HG03060 (cell line): ENCODE data around the gene CARMIL1.
A peak's percentile ranks its signal among the peaks of the same experiment; 100 is the strongest.

Experiments used
- ATAC-seq: cut with Tn5 transposase; IDR thresholded peaks from one replicate; pipeline ENCODE4 v1.9.1; 2021; ENCODE audit warnings: low read depth, moderate number of reproducible peaks; ENCODE audit not compliant: unreplicated experiment

CARMIL1 gene

GRCh38 chr6:25401711-25402110 lies 122.5 kb downstream of the CARMIL1 start:
- no peak for ATAC-seq

GRCh38 chr6:25402125-25402524 lies 123.0 kb downstream of the CARMIL1 start:
- no peak for ATAC-seq

DNA sequence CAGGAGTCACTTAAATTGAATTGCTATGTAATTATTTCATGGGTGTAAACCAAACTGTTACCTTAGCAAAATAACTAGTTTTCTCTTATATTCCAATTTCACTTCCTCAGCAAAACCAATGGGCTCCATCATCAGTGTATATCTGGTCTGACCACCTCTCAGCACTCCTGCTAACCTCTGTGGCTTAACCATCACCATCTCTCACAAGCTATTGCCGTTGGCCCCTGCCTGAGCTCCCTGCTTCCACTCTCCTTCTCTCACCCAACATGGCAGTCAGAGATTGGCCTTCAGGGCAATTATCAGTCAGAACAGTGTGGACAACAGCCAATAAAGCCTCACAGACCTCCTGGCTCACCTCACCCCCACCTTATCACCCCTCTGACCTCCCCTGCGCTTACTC lies 124.0 kb downstream of the CARMIL1 start:
- no peak for ATAC-seq

DNA sequence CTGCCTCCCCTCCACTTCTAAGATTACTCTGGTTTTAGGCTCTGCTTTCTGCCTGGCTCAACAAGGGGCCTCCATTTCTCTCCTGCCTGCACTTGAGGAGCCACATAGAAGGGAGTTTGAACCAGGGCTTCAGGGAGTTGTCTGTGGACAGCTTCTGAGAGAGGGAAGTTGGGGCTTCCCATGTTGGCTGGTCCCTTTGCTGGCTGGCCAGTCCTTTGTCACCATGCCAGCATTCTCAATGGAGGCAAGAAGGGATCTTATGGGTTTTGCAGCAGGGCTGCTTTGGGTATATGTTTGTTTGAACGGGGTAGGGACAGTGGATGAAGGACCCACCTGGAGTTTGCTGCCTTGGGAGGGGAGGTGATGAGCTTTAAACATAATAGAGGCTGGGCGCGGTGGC lies 124.9 kb downstream of the CARMIL1 start:
- ATAC-seq, result no peak

DNA sequence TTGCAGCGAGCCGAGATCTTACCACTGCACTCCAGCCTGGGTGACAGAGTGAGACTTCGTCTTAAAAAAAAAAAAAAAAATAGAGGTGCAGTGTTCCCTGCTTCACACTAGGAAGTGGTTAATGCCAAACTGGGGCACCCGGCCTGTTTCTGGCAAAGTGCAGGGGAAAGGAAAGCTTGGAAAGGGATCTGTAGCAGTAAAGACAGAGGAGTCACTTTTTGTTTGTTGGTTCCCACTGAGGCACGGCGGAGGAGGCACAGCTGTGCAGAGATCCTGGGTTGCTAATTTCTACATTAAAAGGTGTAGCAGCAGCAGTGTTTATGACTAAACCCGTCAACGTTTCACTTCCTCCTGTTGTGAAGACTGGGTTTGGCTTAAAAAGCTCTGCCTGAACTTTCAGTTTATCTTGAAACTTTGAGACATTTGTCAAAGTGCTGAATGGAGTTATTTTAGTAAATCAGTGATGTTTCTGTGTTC lies 125.6 kb downstream of the CARMIL1 start:
- peak; percentile 95 for ATAC-seq

GRCh38 chr6:25405442-25405841 lies 126.3 kb downstream of the CARMIL1 start:
- ATAC-seq, result no peak

GRCh38 chr6:25407431-25407830 lies 128.3 kb downstream of the CARMIL1 start:
- no peak for ATAC-seq

DNA sequence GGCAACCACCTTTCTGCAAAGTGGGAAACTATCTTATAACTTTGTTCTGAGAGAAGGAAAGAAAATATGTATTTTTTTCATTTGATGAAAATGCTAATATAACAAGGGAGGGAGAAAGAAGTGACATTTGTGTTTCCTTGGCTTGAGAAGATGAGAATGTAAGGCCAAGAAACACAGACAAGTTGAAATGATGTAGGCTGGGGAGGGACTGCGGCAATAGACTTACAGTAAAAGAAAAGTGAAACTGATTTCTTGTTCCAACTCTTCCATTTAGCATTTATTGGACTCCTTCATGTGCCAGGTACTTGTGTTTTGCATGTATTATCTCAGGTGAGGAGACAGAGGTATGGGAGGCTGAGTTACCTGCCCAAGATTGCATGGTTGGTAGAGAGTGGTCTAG lies 130.9 kb downstream of the CARMIL1 start:
- no peak for ATAC-seq

- ATAC-seq, result no peak
Observed at GRCh38 chr6:25411316-25411950, 132.3 kb downstream of the CARMIL1 start.

- ATAC-seq, result no peak
Observed at GRCh38 chr6:25413207-25413905, 134.2 kb downstream of the CARMIL1 start.

DNA sequence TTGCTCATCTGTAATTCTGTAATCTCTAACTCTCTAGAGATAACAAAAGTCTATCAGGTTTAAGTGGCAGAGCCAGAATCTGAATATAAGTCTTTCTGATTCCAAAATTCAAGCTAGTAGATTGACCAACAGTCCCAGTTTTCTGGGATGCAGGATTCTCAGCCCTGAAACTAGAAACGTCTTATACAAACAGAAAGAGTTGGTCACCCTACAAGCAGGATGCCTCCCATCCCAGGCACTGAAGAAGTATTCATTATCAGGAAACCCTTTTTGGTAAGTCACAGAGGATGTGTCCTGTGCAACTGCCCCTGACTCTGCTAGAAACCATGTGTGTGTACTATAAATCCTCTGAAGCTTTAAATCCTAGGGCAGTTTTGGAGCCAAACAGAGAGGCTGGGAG lies 135.0 kb downstream of the CARMIL1 start:
- ATAC-seq, result no peak

- ATAC-seq, result no peak
Observed at GRCh38 chr6:25414755-25415154, 135.6 kb downstream of the CARMIL1 start.

GRCh38 chr6:25415274-25415673 lies 136.1 kb downstream of the CARMIL1 start:
- ATAC-seq, result no peak

GRCh38 chr6:25415701-25416100 lies 136.5 kb downstream of the CARMIL1 start:
- no peak for ATAC-seq

DNA sequence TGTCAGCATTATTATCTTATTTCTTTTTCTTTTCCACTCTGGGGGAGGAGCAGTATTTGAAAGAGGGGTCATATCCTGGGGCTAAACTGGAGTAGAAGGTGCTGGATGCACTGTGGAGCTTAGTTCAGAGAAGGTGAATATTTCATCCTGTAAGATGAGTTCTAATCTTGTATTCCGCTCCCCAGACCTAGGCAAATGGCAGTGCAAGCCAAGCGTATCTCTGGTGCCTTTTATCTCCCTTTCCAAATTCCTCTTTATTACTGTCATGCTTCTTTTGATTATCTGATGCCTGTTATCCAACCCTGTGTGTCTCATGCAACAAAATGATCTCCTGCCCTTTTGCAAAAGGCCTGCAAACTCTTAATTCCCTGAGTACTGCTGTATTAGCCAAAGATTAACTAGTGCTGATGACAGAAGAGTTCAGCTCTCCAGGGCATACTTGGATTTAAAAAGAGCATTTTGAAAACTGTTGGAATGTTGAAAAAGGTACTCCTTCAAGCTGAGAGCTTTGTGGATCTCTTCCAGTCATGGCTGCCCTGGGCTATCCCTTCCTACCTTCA lies 138.0 kb downstream of the CARMIL1 start:
- ATAC-seq, result no peak

- ATAC-seq, result no peak
Observed at GRCh38 chr6:25418454-25419052, 139.4 kb downstream of the CARMIL1 start.

DNA sequence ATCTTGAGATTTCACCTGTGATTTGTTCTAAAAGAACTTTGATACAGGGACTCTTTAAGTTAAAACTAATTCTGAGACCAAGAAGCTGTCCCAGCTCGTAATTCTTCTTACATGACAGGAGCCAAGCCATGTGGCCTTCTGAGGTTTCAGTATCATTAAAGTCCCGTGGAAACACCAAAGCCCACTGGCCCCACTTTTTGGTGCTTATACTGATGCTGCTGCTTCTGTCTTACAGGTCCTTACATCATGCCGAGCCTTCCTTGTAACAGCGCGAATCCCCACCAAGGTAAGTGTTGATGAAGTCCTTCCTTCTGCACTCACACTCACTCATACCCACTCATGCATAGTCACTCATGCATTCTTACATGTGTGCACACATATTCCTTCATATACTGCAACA lies 140.7 kb downstream of the CARMIL1 start:
- no peak for ATAC-seq

- ATAC-seq, result no peak
Observed at GRCh38 chr6:25423358-25423757, 144.2 kb downstream of the CARMIL1 start.

DNA sequence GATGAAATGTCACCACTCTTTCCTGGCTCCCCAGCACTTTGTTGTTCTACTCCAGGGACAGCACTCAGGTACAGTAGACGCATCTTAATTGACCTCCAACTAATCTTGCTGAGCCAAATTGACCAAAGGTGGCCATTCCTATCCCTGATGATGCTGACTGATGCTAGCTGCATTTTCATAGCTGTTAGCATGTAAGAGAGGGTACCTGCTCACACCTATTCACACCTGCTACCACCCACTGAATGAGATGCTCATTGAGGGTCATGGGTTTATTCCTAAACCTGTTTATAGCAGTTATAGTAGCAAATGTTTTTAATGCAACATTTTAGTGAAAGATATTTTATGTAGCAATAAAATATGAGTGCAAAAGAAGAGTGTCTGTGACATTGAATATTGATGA lies 145.1 kb downstream of the CARMIL1 start:
- ATAC-seq, result no peak

DNA sequence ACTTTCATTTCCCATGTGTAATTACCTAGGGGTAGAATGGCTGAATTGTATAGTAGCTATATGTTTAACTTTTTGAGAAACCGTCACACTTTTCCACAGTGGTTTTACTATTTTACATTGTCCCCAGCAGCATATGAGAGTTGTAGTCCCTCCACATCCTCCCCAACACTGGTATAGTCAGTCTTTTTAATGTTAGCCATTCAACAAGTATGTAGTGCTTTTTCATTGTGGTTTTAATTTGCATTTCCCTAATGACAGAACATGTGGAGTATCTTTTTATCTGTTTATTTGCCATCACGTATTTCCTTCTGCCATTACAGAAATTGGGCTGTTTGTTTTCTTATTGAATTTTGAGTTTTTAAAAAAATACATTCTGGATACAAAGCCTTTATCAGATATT lies 148.4 kb downstream of the CARMIL1 start:
- ATAC-seq, result no peak

DNA sequence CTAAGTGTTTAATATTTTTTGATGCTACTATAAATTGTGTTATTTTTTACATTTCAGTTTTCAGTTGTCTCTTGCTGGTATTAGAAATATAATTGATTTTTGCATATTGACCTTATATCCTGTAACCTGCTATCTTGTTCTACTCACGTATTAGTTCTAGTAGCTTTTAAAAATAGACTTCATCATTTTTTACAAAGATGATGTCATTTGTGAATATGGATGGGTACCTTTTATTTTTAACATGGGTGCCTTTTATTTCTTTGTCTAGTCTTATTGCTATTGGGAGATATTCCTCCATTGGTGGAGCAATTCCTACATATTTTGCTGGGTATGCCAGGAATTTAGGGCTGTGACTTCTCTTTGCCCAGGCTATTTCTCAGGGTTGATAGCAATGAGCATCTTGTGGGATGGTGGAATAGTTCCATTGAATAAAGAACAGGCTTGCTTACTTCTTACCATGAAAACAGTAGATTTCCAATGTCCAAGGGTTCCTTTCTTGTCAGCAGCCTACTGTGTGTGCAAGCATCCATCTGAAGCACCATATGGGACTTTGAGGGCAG lies 149.7 kb downstream of the CARMIL1 start:
- ATAC-seq, result no peak
